ENCODE results near the gene IMMP2L. TPM values are rescaled to one million over a fixed set of nuclear protein-coding genes. Genes with fewer than 3 reads are reported as not detected.

The IMMP2L gene
- total and polyA plus RNA-seq, 2 of the 4 experiments (the other 2 are of a cell fraction) = 5.8 to 9.3 TPM

GRCh38 chr7:110880971-110881370 lies 681.3 kb downstream of the IMMP2L start:
- Histone ChIP-seq H3K36me3 (ENCODE audit: control insufficient read depth, insufficient read depth, low read length) (no peaks in the 10 kb centered on the region), H2BK15ac (ENCODE audit: low read depth, low read length) (no peak overlapping the region), H3K9ac (ENCODE audit: low read depth, low read length) (no peak overlapping the region), H3K18ac (ENCODE audit: low read depth, low read length) (no peak overlapping the region), H2AK9ac (replicated peaks; ENCODE audit: low read depth, low read length, poor library complexity) (no peak overlapping the region), H3K56ac (ENCODE audit: extremely low read depth, insufficient read depth, low read length) (no peak overlapping the region), H2BK5ac (ENCODE audit: low read depth, low read length, poor library complexity, severe bottlenecking) (no peak overlapping the region), H3K9me1 (ENCODE audit: insufficient read depth, low read length) (no peaks in the 10 kb centered on the region), H4K20me1 (ENCODE audit: insufficient read depth, low read length) (no peaks in the 10 kb centered on the region), H3K4me3 (ENCODE audit: insufficient read depth, low read depth, low read length) (no peak overlapping the region), H4K91ac (ENCODE audit: insufficient read depth, low read depth, low read length) (no peak overlapping the region), H2AK5ac (ENCODE audit: low read depth, low read length) (no peak overlapping the region), H4K8ac (ENCODE audit: low read depth in 2 of 2, low read length in 2 of 2) (no peak overlapping the region), H3K14ac (replicated peaks; ENCODE audit: low read depth, low read length) (no peak overlapping the region), H3K79me1 (ENCODE audit: low read depth in 1 of 2, low read length in 2 of 2) (no peaks in the 10 kb centered on the region), H2BK20ac (ENCODE audit: low read depth, low read length) (no peak overlapping the region), H3K4ac (ENCODE audit: low read depth, low read length) (no peak overlapping the region), H3K23ac (ENCODE audit: low read depth, low read length) (no peak overlapping the region), H4K5ac (ENCODE audit: low read depth, low read length) (no peak overlapping the region), H2BK120ac (ENCODE audit: low read depth, low read length) (no peak overlapping the region), H3K4me2 (ENCODE audit: low read depth, low read length) (no peak overlapping the region), H3K27ac (ENCODE audit: insufficient read depth, low read length) (no peak overlapping the region), H3K4me1 (ENCODE audit: control insufficient read depth, insufficient read depth, low read length) (no peaks in the 10 kb centered on the region), H2AFZ (replicated peaks; ENCODE audit: low read length, poor library complexity) (no peak overlapping the region), H3K9me3 (ENCODE audit: control insufficient read depth, insufficient read depth, low read length) (no peaks in the 10 kb centered on the region), H3K27me3 (ENCODE audit: control insufficient read depth, insufficient read depth, low read length) (no peaks in the 10 kb centered on the region)
- DNase-seq = no peak
- intact Hi-C loops (cut with micrococcal nuclease) (no loop called here), in situ Hi-C loops (cut with MboI; ENCODE audit: low sequenced_read_pairs) (no loop called here), dilution Hi-C loops (cut with HindIII; ENCODE audit: low sequenced_read_pairs, unreplicated experiment) (no loop called here)
- no peak for ATAC-seq (ENCODE audit: low read depth)
- no TSS peak for BruUV-seq (replicated peaks)
- no peak for TF ChIP-seq USF2 (IDR thresholded peaks at IDR 0.05; ENCODE audit: low read depth, low read length)
- TF ChIP-seq NFE2L2 (IDR thresholded peaks at IDR 0.05; ENCODE audit: low read depth, low read length) = no peak
- no peak for TF ChIP-seq ELK1 (IDR thresholded peaks at IDR 0.05; ENCODE audit: borderline replicate concordance, low read depth, low read length)
- TF ChIP-seq MAZ (IDR thresholded peaks at IDR 0.05; ENCODE audit: borderline replicate concordance, low read depth, low read length) = no peak
- no peak for TF ChIP-seq CEBPB (IDR thresholded peaks at IDR 0.05; ENCODE audit: low read depth, low read length)
- TF ChIP-seq MAFK (IDR thresholded peaks at IDR 0.05; ENCODE audit: low read depth, low read length) = no peak
- no peak for TF ChIP-seq BHLHE40 (IDR thresholded peaks at IDR 0.05; ENCODE audit: low read depth, low read length)
- TF ChIP-seq RFX5 (IDR thresholded peaks at IDR 0.05; ENCODE audit: low read depth, low read length) = no peak
- no peak for TF ChIP-seq FOS (IDR thresholded peaks at IDR 0.05; ENCODE audit: low read depth, low read length)
- no peak for TF ChIP-seq POLR2A (IDR thresholded peaks at IDR 0.05; ENCODE audit: low read depth, low read length)
- CTCF ChIA-PET = no interaction called here
- POLR2A ChIA-PET (ENCODE audit: unreplicated experiment) = no interaction called here
